B cell (primary cell): ENCODE data around the gene CAMK1D. TPM values are rescaled to one million over a fixed set of nuclear protein-coding genes. Genes with fewer than 3 reads are reported as not detected.
"Not testable (repeated sequence)": the region's sequence is repeated elsewhere in the genome, so short reads cannot be mapped to it uniquely, and the experiment has no call there.

Experiments used
- ATAC-seq: fragments of 200-7000 bp; cut with Tn5 transposase; one replicate; pipeline ENCODE4 v1.10.0; 2021; ENCODE audit warnings: low read depth, mild to moderate bottlenecking, moderate number of reproducible peaks, moderate library complexity
- CTCF ChIA-PET: fragments of 350-600 bp; sonication (Branson Sonifier 250); formaldehyde crosslinking; loops from one replicate; lab custom pipeline; 2021; ENCODE audit warnings: antibody characterized with exemption, inconsistent platforms; lab: Charles Lee
- POLR2A ChIA-PET: fragments of 350-600 bp; sonication (Branson Sonifier 250); formaldehyde crosslinking; loops from one replicate; lab custom pipeline; 2021; ENCODE audit warnings: antibody characterized with exemption; lab: Charles Lee
- DNase-seq: peaks from one replicate; pipeline ENCODE4 v3.0.0; 2013
- H2AFZ ChIP-seq: 2 replicates; pipeline ENCODE4 v1.6.1; 2012; ENCODE audit warnings: mild to moderate bottlenecking, low read depth, low read length; ENCODE audit not compliant: insufficient read depth, poor library complexity, severe bottlenecking
- H3K27ac ChIP-seq, 2 donors: 1 replicate in 1 of 2; 2 replicates in 1 of 2; pipeline ENCODE4 v1.5.1; 2012 to 2013; ENCODE audit warnings: low read length in 2 of 2, mild to moderate bottlenecking in 2 of 2, moderate library complexity in 1 of 2
- H3K27me3 ChIP-seq, 4 experiments: fragments of 200-600 bp in 1 of 4; sonication (generic) in 1 of 4; replicated peaks in 1 of 4; 1 replicate in 2 of 4; 2 replicates in 2 of 4; pipeline versions ENCODE4 v1.6.1 to v1.7.0; 2013 to 2016; ENCODE audit warnings: low read length in 3 of 4, mild to moderate bottlenecking in 2 of 4, mixed read lengths in 1 of 4, moderate library complexity in 1 of 4; ENCODE audit not compliant: insufficient read depth in 4 of 4, control insufficient read depth in 3 of 4; ENCODE audit errors: control extremely low read depth in 1 of 4
- H3K36me3 ChIP-seq, 2 experiments: replicated peaks in 1 of 2; 1 replicate in 1 of 2; 2 replicates in 1 of 2; pipeline versions ENCODE4 v1.6.1 to v1.7.1; 2013; ENCODE audit warnings: low read length in 1 of 2; ENCODE audit not compliant: insufficient read depth in 2 of 2, control insufficient read depth in 1 of 2; ENCODE audit errors: control extremely low read depth in 1 of 2, extremely low read depth in 1 of 2
- H3K4me1 ChIP-seq, 2 donors: fragments of 200-600 bp in 1 of 2; sonication (generic) in 1 of 2; 1 replicate in 1 of 2; 2 replicates in 1 of 2; pipeline versions ENCODE4 v1.5.1 to v1.6.1; 2013 to 2017; ENCODE audit warnings: low read length in 2 of 2; ENCODE audit not compliant: control insufficient read depth in 2 of 2, insufficient read depth in 2 of 2
- H3K4me2 ChIP-seq: replicated peaks from 2 replicates; pipeline ENCODE3; 2012; ENCODE audit warnings: mild to moderate bottlenecking, low read depth, low read length; ENCODE audit not compliant: poor library complexity, severe bottlenecking
- H3K4me3 ChIP-seq, 5 experiments: fragments of 200-600 bp in 1 of 5; sonication (generic) in 1 of 5; 1 replicate in 3 of 5; 2 replicates in 2 of 5; pipeline versions ENCODE4 v1.5.1 to v1.7.0; 2011 to 2016; ENCODE audit warnings: low read length in 4 of 5, mild to moderate bottlenecking in 4 of 5, low read depth in 2 of 5, control low read depth in 1 of 5, moderate library complexity in 1 of 5; ENCODE audit not compliant: insufficient read depth in 1 of 5; ENCODE audit errors: control extremely low read depth in 1 of 5, extremely low read depth in 1 of 5
- H3K79me2 ChIP-seq: fragments of 200-600 bp; sonication (generic); one replicate; pipeline ENCODE4 v1.6.0; 2016; ENCODE audit warnings: low read length; ENCODE audit not compliant: control insufficient read depth, insufficient read depth
- H3K9ac ChIP-seq: fragments of 200-600 bp; sonication (generic); 2 replicates; pipeline ENCODE4 v1.6.1; 2017; ENCODE audit warnings: mild to moderate bottlenecking, low read length, moderate library complexity
- H3K9me3 ChIP-seq, 3 donors: one replicate each; pipeline versions ENCODE4 v1.6.1 to v1.7.1; 2013; ENCODE audit warnings: low read length in 2 of 3; ENCODE audit not compliant: control insufficient read depth in 2 of 3, insufficient read depth in 1 of 3; ENCODE audit errors: control extremely low read depth in 1 of 3
- H4K20me1 ChIP-seq: 2 replicates; pipeline ENCODE4 v1.6.0; 2012; ENCODE audit warnings: mild to moderate bottlenecking, low read length; ENCODE audit not compliant: insufficient read depth, control insufficient read depth, poor library complexity, severe bottlenecking
- H3K27ac Mint-ChIP-seq: one replicate; pipeline ENCODE4 v1.8.0; 2021; ENCODE audit warnings: mixed read lengths
- H3K27me3 Mint-ChIP-seq: one replicate; pipeline ENCODE4 v1.8.0; 2021; ENCODE audit warnings: mixed read lengths
- H3K4me1 Mint-ChIP-seq: one replicate; pipeline ENCODE4 v1.8.0; 2021; ENCODE audit warnings: mixed read lengths
- H3K4me3 Mint-ChIP-seq: one replicate; pipeline ENCODE4 v1.8.0; 2021; ENCODE audit warnings: mixed read lengths
- H3K9me3 Mint-ChIP-seq: one replicate; pipeline ENCODE4 v1.8.0; 2022; ENCODE audit warnings: mixed read lengths; ENCODE audit not compliant: insufficient read depth
- EZH2 ChIP-seq: IDR thresholded peaks from 2 replicates; pipeline ENCODE4 v1.6.1; 2012; ENCODE audit warnings: borderline replicate concordance, low read depth, mild to moderate bottlenecking, moderate library complexity, low read length; ENCODE audit not compliant: insufficient read depth, poor library complexity, severe bottlenecking
- WGBS: methylation state at CpG from one replicate; pipeline ENCODE4 v1.1.5; 2013; ENCODE audit warnings: missing lambda C conversion rate; ENCODE audit not compliant: insufficient coverage; 5-methylcytosine and 5-hydroxymethylcytosine counted together
- intact Hi-C: fragments of 100-400 bp; cut with micrococcal nuclease; formaldehyde crosslinking; loops from one replicate; pipeline ENCODE4 v1.10.0; 2022
- polyA plus RNA-seq: library from polyadenylated mRNA; depleted of rRNA; stranded (reverse); fragments of >200 nt; gene quantifications from 2 replicates; pipeline ENCODE4 v1.2.3, GENCODE V29; 2012
- total RNA-seq, 2 donors: library from RNA; stranded (reverse); fragments of 120-200 nt in 1 of 2; gene quantifications; 1 replicate in 1 of 2; 2 replicates in 1 of 2; pipeline versions ENCODE4 v1.2.3 to v1.2.4, GENCODE V29; 2013 to 2022
- TF ChIP-seq, protein P1 (sequence below): fragments of 200-600 bp; IDR thresholded peaks from one replicate; pipeline ENCODE4 v1.8.0; 2022; ENCODE audit warnings: antibody characterized with exemption, mild to moderate bottlenecking

CAMK1D gene
- total and polyA plus RNA-seq, 2 donors (not counting 1 experiment from before 2014, with no cell fraction given): 34.1 to 69.7 TPM

DNA sequence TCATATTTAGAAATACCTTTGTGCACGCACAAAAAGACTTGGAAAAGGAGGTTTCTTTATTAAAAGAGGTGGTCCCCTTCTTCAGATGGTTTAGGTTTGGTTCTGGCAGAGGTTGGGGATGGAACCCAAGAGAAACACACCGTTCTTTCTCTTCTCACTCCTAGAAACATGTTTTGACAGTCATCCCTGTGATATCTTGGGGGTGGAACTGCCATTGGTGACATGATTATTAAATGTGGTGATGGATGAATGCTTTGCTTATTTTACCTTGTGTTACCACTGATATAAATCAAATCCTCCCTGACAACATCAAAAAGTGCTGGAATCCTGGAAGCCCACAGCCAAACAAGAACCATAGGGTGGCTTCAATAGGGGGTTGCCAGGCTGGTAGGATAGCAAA, 505.6 kb downstream of the CAMK1D start:
- no peak overlapping the region for H2AFZ ChIP-seq
- no peak overlapping the region for H3K4me2 ChIP-seq
- H3K9me3 Mint-ChIP-seq: peaks cover 4% of the 10 kb centered on the region
- H3K36me3 ChIP-seq: no peaks in the 10 kb centered on the region
- peaks cover 40% of the 10 kb centered on the region for H3K27me3 Mint-ChIP-seq
- no peak overlapping the region for H3K27ac Mint-ChIP-seq
- H4K20me1 ChIP-seq: no peaks in the 10 kb centered on the region
- no peaks in the 10 kb centered on the region for H3K4me1 Mint-ChIP-seq
- H3K9me3 ChIP-seq: no peaks in the 10 kb centered on the region
- intact Hi-C loops: no loop called here
- CTCF ChIA-PET: no interaction called here
- H3K27ac ChIP-seq: no peak overlapping the region
- H3K4me3 Mint-ChIP-seq: no peak overlapping the region
- H3K9ac ChIP-seq: no peak overlapping the region
- WGBS: no CpG with 5 or more reads among the region's 2 CpGs
- DNase-seq: no peak
- no peaks in the 10 kb centered on the region for H3K4me1 ChIP-seq
- no peaks in the 10 kb centered on the region for H3K27me3 ChIP-seq
- POLR2A ChIA-PET: no interaction called here
- no peaks in the 10 kb centered on the region for H3K79me2 ChIP-seq
- H3K4me3 ChIP-seq: no peak overlapping the region
- TF ChIP-seq EZH2: no peak
- TF ChIP-seq, protein P1, sequence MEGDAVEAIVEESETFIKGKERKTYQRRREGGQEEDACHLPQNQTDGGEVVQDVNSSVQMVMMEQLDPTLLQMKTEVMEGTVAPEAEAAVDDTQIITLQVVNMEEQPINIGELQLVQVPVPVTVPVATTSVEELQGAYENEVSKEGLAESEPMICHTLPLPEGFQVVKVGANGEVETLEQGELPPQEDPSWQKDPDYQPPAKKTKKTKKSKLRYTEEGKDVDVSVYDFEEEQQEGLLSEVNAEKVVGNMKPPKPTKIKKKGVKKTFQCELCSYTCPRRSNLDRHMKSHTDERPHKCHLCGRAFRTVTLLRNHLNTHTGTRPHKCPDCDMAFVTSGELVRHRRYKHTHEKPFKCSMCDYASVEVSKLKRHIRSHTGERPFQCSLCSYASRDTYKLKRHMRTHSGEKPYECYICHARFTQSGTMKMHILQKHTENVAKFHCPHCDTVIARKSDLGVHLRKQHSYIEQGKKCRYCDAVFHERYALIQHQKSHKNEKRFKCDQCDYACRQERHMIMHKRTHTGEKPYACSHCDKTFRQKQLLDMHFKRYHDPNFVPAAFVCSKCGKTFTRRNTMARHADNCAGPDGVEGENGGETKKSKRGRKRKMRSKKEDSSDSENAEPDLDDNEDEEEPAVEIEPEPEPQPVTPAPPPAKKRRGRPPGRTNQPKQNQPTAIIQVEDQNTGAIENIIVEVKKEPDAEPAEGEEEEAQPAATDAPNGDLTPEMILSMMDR: no peak
- ATAC-seq: no peak

DNA sequence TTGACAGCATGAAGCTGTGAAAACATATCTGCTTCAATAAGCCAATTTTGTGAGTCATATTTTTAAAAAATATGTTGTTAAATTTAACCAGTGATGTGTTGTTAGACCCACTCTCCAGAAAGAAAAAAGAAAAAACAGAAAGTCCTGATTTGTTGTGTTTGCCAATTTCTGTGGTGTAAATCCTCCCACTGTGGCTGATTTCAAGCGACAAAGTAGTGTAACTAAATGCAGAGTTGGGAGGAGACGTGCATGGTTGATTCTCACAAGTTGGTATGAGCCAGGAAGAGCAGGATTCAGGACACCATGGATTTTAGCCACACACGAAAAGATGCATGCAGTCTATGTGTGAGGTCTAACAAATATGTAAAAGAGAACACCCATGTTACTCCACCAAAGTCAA, 513.1 kb downstream of the CAMK1D start:
- Mint-ChIP-seq H3K4me3 (no peak overlapping the region), H3K27me3 (peaks cover 11% of the 10 kb centered on the region), H3K27ac (no peak overlapping the region), H3K4me1 (peaks cover 1% of the 10 kb centered on the region), H3K9me3 (no peaks in the 10 kb centered on the region)
- no peak for ATAC-seq
- 56% methylated on average over 2 of the region's 3 CpGs for WGBS
- Histone ChIP-seq H3K27me3 (no peaks in the 10 kb centered on the region), H3K4me2 (no peak overlapping the region), H2AFZ (no peak overlapping the region), H3K79me2 (no peaks in the 10 kb centered on the region), H3K36me3 (no peaks in the 10 kb centered on the region), H3K27ac (no peak overlapping the region), H3K9ac (no peak overlapping the region), H4K20me1 (no peaks in the 10 kb centered on the region), H3K4me3 (no peak overlapping the region), H3K4me1 (peaks cover 0 to 3% of the 10 kb centered on the region in 2 donors), H3K9me3 (peaks cover 0 to 3% (median 0%) of the 10 kb centered on the region in 3 donors)
- ChIA-PET CTCF (interaction anchor here (0.6 kb wide), 1 partner anchor 23 kb away, joined by 3 read pairs; no protein-coding TSS in a partner anchor), POLR2A (no interaction called here)
- TF ChIP-seq, protein P1: no peak
- no peak for TF ChIP-seq EZH2
- intact Hi-C loops: no loop called here
- no peak for DNase-seq

DNA sequence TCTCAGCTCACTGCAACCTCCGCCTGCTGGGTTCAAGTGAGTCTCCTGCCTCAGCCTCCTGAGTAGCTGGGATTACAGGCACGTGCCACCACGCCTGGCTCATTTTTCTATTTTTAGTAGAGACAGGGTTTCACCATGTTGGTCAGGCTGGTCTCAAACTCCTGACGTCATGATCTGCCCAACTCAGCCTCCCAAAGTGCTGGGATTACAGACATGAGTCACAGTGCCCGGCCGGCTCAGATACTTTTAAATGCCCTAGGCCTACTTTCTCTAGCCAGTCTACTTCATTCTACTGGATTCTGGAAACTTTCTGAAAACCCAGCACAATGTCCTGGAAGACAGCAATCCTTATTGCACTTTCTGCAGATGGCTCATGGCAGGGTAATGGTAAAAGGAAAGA, 516.2 kb downstream of the CAMK1D start:
- H3K4me1 Mint-ChIP-seq, CTCF ChIA-PET, H3K4me3 ChIP-seq, intact Hi-C loops, H3K9ac ChIP-seq, H3K79me2 ChIP-seq, H3K4me3 Mint-ChIP-seq, H3K9me3 ChIP-seq, H3K27ac Mint-ChIP-seq, H4K20me1 ChIP-seq, ATAC-seq, H2AFZ ChIP-seq, POLR2A ChIA-PET, H3K36me3 ChIP-seq, H3K27ac ChIP-seq, H3K4me1 ChIP-seq, H3K9me3 Mint-ChIP-seq, H3K27me3 ChIP-seq, DNase-seq, H3K27me3 Mint-ChIP-seq: not testable (repeated sequence)
- WGBS: 90% methylated on average over 6 of the region's 6 CpGs
- peak overlapping the region; percentile 30 for H3K4me2 ChIP-seq
